ENCODE data around the gene RGS6.

RGS6 gene

GRCh38 chr14:72247896-72248465, 315.8 kb downstream of the RGS6 start:
- H3K27ac ChIP-seq, result no peak overlapping the region
- no peak for TF ChIP-seq ZFX (IDR thresholded peaks at IDR 0.05)
- TF ChIP-seq CTCF (conservative IDR thresholded peaks at IDR 0.05), result no peak

- TF ChIP-seq ZFX (IDR thresholded peaks at IDR 0.05) (no peak), CTCF (conservative IDR thresholded peaks at IDR 0.05) (no peak)
- no peak overlapping the region for H3K27ac ChIP-seq
These were observed 321.3 kb downstream of the RGS6 start for GRCh38 chr14:72253503-72253902.

DNA sequence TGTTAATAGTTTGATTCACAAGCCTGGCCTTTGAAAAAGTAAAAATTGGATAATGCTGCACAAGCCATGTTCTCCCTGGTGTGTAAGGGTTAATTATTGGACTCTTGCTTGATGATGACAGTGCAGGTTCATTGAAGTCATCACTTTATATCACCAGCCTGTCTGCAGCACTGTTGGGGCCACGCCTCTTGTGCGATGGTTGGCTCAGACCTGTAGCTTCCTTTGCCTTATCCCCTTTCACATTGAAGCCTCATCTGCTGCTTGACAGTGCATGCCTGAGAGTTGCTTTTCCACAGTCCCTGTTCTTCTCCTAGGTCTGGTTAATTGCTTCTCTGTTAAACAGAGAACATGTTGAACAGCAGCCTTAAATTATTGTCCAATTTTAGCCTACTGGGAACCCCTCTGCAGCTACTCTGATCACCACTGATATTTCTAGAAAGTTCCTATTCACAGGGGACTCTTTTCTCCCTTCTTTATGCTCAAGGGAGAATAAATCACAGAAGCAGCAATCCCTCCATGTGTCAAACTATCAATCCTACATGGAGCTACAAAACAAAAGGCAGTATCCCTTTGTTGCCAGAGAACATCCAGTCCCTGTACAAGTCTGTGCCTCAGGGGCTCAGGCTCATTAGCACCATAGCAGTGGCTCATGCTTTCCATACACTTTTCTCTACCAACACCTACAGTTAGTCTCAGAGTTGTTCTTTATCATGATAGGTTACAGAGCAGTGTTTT, 322.1 kb downstream of the RGS6 start:
- TF ChIP-seq ZFX (IDR thresholded peaks at IDR 0.05), result no peak
- no peak for TF ChIP-seq CTCF (conservative IDR thresholded peaks at IDR 0.05)
- H3K27ac ChIP-seq, result no peak overlapping the region

GRCh38 chr14:72254937-72255472, 322.8 kb downstream of the RGS6 start:
- H3K27ac ChIP-seq, result no peak overlapping the region
- TF ChIP-seq CTCF (conservative IDR thresholded peaks at IDR 0.05) (no peak), ZFX (IDR thresholded peaks at IDR 0.05) (no peak)

DNA sequence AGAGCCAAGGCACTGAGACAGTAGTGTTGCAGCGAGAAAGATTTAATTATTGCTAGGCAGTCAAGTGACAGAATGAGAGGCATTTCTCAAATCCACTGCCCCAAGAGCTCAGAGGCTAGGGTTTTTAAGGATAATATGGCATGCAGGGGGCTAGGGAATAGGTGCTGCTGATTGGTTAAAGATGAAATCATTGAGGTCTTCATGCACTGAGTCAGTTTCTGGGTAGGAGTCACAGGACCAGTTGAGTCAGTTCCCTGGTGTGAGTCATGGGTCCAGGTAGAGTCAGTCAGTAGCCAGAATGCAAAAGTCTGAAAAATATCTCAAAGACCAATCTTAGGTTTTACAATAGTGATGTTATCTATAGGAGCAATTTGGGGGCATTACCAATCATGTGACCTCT, 323.8 kb downstream of the RGS6 start:
- no peak overlapping the region for H3K27ac ChIP-seq
- no peak for TF ChIP-seq CTCF (conservative IDR thresholded peaks at IDR 0.05)
- TF ChIP-seq ZFX (IDR thresholded peaks at IDR 0.05), result no peak

- TF ChIP-seq ZFX (IDR thresholded peaks at IDR 0.05) (no peak), CTCF (conservative IDR thresholded peaks at IDR 0.05) (no peak)
- H3K27ac ChIP-seq, result no peak overlapping the region
These were observed 328.8 kb downstream of the RGS6 start for GRCh38 chr14:72261068-72261467.

- H3K27ac ChIP-seq, result no peak overlapping the region
- TF ChIP-seq CTCF (conservative IDR thresholded peaks at IDR 0.05) (no peak), ZFX (IDR thresholded peaks at IDR 0.05) (no peak)
These were observed 330.5 kb downstream of the RGS6 start for GRCh38 chr14:72262771-72263170.
